Esophagus (tissue), 2 donors: Measurements from ENCODE around the gene ZNF212. TPM values are rescaled to one million over a fixed set of nuclear protein-coding genes. Genes with fewer than 3 reads are reported as not detected.
"Not testable (repeated sequence)": the region's sequence is repeated elsewhere in the genome, so short reads cannot be mapped to it uniquely, and the experiment has no call there.

Experiments used
- H3K27ac ChIP-seq, 2 donors: one replicate each; pipeline ENCODE4 v1.5.1; 2013; ENCODE audit warnings: low read depth in 2 of 2, mild to moderate bottlenecking in 2 of 2, inconsistent platforms in 1 of 2, low read length in 1 of 2, moderate library complexity in 1 of 2
- H3K27me3 ChIP-seq, 2 donors: one replicate each; pipeline ENCODE4 v1.6.1; 2013; ENCODE audit warnings: low read length in 2 of 2, control low read depth in 1 of 2, mild to moderate bottlenecking in 1 of 2; ENCODE audit not compliant: insufficient read depth in 2 of 2, control insufficient read depth in 1 of 2
- H3K36me3 ChIP-seq, 2 donors: one replicate each; pipeline ENCODE4 v1.6.1; 2013; ENCODE audit warnings: low read length in 1 of 2; ENCODE audit not compliant: control insufficient read depth in 2 of 2, insufficient read depth in 2 of 2
- H3K4me1 ChIP-seq, 2 donors: one replicate each; pipeline ENCODE4 v1.6.1; 2013; ENCODE audit warnings: low read length in 1 of 2; ENCODE audit not compliant: control insufficient read depth in 2 of 2, insufficient read depth in 2 of 2
- H3K4me3 ChIP-seq, 2 donors: one replicate each; pipeline ENCODE4 v1.5.1; 2013; ENCODE audit warnings: low read length in 2 of 2, mild to moderate bottlenecking in 2 of 2, low read depth in 1 of 2, moderate library complexity in 1 of 2
- H3K9me3 ChIP-seq, 2 donors: one replicate each; pipeline ENCODE4 v1.6.1; 2013; ENCODE audit warnings: mild to moderate bottlenecking in 2 of 2, low read depth in 1 of 2, low read length in 1 of 2, moderate library complexity in 1 of 2; ENCODE audit not compliant: control insufficient read depth in 2 of 2, insufficient read depth in 1 of 2
- WGBS, 2 donors: extraction: QIAGEN DNeasy Blood & Tissue Kit; methylation state at CpG; one replicate each; pipeline ENCODE4 v1.1.7; 2013; 5-methylcytosine and 5-hydroxymethylcytosine counted together
- polyA plus RNA-seq, 2 donors: library from polyadenylated mRNA; stranded (reverse); fragments of 200-250 nt; gene quantifications; one replicate each; pipeline ENCODE4 v1.2.3, GENCODE V29; 2013
- donor health status: healthy with polysubstance abuse.
- donor health status: Bipolar disorder and iron deficiency.

The ZNF212 gene
- polyA plus RNA-seq, 2 donors: 10.2 to 15.6 TPM

DNA sequence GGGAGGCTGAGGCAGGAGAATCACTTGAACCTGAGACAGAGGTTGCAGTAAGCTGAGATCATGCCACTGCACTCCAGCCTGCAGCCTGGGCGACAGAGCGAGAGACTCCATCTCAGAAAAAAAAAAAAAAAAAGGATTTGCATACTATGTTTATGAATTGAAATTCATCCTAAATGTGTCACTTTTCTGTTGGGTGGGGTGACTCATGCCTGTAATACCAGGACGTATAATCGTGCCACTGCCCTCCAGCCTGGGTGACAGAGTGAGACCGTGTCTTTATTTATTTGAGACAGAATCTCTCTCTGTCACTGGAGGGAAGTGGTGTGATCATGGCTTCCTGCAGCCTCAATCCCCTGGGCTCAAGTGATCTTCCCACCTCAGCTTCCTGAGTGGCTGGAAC lies 5.8 kb downstream of the ZNF212 start:
- Histone ChIP-seq H3K9me3 (no peaks in the 10 kb centered on the region), H3K27me3 (no peaks in the 10 kb centered on the region), H3K4me1 (peaks cover 0 to 2% of the 10 kb centered on the region in 2 donors), H3K4me3 (no peak overlapping the region), H3K36me3 (peaks cover 0 to 4% of the 10 kb centered on the region in 2 donors), H3K27ac (peak overlapping the region; percentile 37 to 72)
- 58 to 71% methylated on average over 5 of the region's 5 CpGs for WGBS, 2 donors

DNA sequence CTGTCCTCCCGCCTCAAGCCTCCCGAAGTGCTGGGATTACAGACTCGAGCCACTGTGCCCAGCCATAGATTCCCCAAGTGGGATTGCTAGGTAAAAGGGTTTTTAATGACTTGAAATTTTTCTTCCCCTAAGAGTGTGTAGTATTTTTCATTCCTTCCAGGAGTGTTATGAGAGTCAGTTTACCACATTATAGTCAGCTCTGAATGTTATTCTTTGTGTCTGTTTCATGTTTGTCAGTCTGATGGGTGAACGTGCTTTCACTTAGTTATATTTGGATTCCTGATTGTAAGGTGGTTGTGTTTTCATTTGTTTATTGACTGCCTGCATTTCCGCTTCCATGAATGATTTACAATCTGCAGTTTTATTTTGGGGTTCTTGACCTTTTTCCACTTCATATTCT lies 6.3 kb downstream of the ZNF212 start:
- Histone ChIP-seq H3K4me1 (peaks cover 0 to 2% of the 10 kb centered on the region in 2 donors), H3K27me3 (no peaks in the 10 kb centered on the region), H3K9me3 (no peaks in the 10 kb centered on the region), H3K4me3 (no peak overlapping the region), H3K27ac (peak overlapping the region; percentile 37 to 72), H3K36me3 (peaks cover 2 to 9% of the 10 kb centered on the region in 2 donors)
- 80 to 84% methylated on average over 5 of the region's 5 CpGs for whole genome bisulfite sequencing, 2 donors

DNA sequence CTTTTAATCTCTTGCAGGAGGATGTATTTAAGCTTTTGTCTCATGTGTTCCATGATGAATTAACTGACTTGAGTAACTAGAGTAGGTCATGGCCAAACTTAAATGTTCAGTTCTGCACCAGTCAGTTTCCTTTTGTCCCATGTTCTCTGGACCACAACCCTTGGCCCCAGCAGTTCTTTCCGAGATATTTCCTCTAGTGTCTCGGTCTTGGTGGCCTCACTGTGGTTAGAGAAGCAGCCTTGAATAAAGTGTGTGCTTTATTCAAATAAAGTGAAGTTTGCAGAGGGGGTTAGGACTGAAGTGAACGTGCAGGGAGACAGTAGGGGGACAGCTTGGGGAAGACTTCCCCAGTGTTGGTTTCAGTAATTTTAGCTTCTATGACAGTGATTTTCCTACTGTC lies 9.3 kb downstream of the ZNF212 start:
- H3K9me3 ChIP-seq: no peaks in the 10 kb centered on the region
- peaks cover 13 to 20% of the 10 kb centered on the region in 2 donors for H3K36me3 ChIP-seq
- H3K4me3 ChIP-seq: no peak overlapping the region
- H3K27ac ChIP-seq: peak overlapping the region in 1 of 2 donors; percentile 41
- no peaks in the 10 kb centered on the region for H3K27me3 ChIP-seq
- no peaks in the 10 kb centered on the region for H3K4me1 ChIP-seq
- 70 to 72% methylated on average over 3 of the region's 3 CpGs for WGBS, 2 donors

DNA sequence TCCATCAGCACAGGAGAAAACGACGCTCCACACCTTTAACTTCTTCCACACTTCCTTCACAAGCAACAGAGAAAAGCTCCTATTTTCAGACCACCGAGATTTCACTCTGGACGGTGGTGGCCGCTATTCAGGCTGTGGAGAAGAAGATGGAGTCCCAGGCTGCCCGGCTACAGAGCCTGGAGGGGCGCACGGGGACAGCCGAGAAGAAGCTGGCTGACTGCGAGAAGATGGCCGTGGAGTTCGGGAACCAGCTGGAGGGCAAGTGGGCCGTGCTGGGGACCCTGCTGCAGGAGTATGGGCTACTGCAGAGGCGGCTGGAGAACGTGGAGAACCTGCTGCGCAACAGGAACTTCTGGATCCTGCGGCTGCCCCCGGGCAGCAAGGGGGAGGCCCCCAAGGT lies 10.7 kb downstream of the ZNF212 start:
- H3K27ac ChIP-seq, H3K4me1 ChIP-seq, H3K9me3 ChIP-seq, H3K4me3 ChIP-seq, H3K27me3 ChIP-seq: not testable (repeated sequence)
- 93% methylated on average over 18 of the region's 18 CpGs for WGBS, 2 donors
- H3K36me3 ChIP-seq: peaks cover 17 to 30% of the 10 kb centered on the region in 2 donors

DNA sequence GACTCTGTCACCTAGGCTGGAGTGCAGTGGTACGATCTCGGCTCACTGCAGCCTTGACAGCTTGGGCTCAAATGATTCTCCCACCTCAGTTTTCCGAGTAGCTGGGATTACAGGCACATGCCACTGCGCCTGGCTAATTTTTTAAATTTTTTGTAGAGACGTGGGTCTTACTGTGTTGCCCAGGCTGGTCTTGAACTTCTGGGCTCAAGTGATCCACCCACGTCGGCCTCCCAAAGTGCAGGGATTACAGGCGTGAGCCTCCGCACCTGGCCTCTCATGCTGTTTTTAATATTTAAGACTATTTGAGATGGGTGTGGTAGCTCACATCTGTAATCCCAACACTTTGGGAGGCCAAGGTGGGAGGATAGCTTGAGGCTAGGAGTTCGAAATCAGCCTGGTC lies 12.1 kb downstream of the ZNF212 start:
- not testable (repeated sequence) for H3K27ac ChIP-seq, H3K9me3 ChIP-seq, H3K4me3 ChIP-seq, H3K27me3 ChIP-seq, H3K4me1 ChIP-seq
- H3K36me3 ChIP-seq: peaks cover 21 to 32% of the 10 kb centered on the region in 2 donors
- WGBS, 2 donors: 95 to 97% methylated on average over 10 of the region's 10 CpGs

DNA sequence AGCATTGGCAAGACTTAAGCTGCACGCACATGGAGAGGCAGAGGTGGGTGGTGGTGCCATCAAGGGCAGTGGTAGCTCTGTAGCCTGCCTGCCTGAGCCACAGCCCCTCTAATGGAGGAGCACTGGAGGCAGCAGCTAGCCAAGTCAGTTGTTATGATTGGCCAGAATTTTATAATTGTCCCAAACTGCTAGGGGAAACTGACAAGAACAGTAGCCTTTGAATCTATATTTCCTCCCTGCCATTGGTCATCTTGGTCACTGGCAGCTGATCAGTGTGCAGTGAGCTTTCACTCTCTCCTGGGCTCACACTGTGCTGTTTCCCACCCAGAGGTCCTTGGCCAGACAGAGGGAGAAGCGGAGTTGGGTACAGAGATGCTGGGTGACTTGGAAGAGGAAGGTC lies 12.9 kb downstream of the ZNF212 start:
- H3K27me3 ChIP-seq: no peaks in the 10 kb centered on the region
- H3K4me3 ChIP-seq: no peak overlapping the region
- H3K36me3 ChIP-seq: peaks cover 21 to 32% of the 10 kb centered on the region in 2 donors
- 96 to 98% methylated on average over 2 of the region's 2 CpGs for WGBS, 2 donors
- H3K9me3 ChIP-seq: no peaks in the 10 kb centered on the region
- H3K27ac ChIP-seq: no peak overlapping the region
- peaks cover 0 to 3% of the 10 kb centered on the region in 2 donors for H3K4me1 ChIP-seq

DNA sequence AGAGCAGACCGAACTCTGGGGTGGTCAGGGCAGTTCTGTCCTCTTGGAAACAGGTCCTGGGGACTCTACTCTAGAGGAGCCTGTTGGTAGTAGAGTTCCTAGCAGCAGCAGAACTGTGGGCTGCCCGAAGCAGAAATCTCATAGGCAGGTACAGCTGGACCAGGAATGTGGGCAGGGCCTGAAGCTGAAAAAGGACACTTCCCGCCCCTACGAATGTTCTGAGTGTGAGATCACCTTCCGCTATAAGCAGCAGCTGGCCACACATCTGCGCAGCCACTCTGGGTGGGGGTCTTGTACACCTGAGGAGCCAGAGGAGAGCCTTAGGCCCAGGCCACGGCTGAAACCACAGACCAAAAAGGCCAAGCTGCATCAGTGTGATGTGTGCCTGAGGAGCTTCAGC lies 14.2 kb downstream of the ZNF212 start:
- Histone ChIP-seq H3K4me3 (no peak overlapping the region), H3K9me3 (no peaks in the 10 kb centered on the region), H3K36me3 (peaks cover 21 to 32% of the 10 kb centered on the region in 2 donors), H3K27me3 (no peaks in the 10 kb centered on the region), H3K4me1 (peaks cover 0 to 3% of the 10 kb centered on the region in 2 donors), H3K27ac (no peak overlapping the region)
- 92 to 94% methylated on average over 7 of the region's 7 CpGs for WGBS, 2 donors

DNA sequence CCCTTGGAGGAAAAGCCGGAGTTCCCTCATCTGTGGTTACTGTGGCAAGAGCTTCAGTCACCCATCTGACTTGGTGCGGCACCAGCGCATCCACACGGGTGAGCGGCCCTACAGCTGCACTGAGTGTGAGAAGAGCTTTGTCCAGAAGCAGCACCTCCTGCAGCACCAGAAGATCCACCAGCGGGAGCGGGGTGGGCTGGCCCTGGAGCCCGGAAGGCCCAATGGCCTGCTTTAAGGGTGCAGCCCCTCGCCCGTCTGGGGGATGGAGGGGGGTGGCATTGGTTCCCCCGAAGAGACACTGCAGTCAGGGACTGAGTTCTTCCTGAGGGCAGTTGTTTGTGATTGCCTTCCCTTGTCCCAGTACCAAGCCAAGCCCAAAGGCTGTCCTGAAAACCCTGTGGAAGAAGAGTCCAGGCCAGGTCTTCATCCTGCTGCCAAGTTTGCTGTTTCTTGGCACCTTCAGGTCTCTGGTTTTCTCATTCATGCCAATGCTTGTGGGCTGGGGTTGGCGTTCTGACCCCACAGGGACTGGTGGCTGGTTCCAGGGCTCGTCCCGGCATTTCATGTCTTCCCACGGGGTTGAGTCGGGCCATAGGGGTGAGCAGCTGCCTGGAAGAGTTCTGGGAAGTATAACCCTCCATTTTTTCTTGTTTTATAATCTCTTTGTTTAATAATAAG lies 14.9 kb downstream of the ZNF212 start:
- Histone ChIP-seq H3K27me3 (no peaks in the 10 kb centered on the region), H3K9me3 (no peaks in the 10 kb centered on the region), H3K4me1 (peaks cover 0 to 3% of the 10 kb centered on the region in 2 donors), H3K27ac (no peak overlapping the region), H3K36me3 (peaks cover 21 to 32% of the 10 kb centered on the region in 2 donors), H3K4me3 (no peak overlapping the region)
- 90 to 95% methylated on average over 16 of the region's 16 CpGs for WGBS, 2 donors

DNA sequence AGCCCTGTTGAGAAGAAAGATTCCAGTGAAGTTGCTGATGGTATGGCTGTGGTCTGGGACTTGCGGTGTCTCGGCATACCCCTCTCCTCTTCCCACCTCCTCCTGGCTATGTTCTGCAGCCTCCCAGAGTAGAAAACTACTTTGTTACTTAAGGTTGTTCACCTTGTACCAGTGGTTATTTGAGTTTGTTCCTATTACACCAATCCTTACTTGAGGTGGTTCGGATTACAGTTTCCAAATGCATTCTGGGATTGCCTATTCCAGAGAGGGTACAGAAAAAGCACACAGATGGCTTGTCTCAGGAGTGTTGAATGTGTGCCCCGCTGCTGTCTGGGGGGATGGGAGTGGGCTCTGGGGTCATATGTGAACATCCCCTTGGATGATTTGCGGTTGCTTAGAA lies 15.7 kb downstream of the ZNF212 start:
- peaks cover 21 to 29% of the 10 kb centered on the region in 2 donors for H3K36me3 ChIP-seq
- no peaks in the 10 kb centered on the region for H3K9me3 ChIP-seq
- WGBS, 2 donors: 89 to 91% methylated on average over 5 of the region's 5 CpGs
- H3K27me3 ChIP-seq: no peaks in the 10 kb centered on the region
- H3K4me1 ChIP-seq: peaks cover 0 to 3% of the 10 kb centered on the region in 2 donors
- H3K27ac ChIP-seq: no peak overlapping the region
- no peak overlapping the region for H3K4me3 ChIP-seq

DNA sequence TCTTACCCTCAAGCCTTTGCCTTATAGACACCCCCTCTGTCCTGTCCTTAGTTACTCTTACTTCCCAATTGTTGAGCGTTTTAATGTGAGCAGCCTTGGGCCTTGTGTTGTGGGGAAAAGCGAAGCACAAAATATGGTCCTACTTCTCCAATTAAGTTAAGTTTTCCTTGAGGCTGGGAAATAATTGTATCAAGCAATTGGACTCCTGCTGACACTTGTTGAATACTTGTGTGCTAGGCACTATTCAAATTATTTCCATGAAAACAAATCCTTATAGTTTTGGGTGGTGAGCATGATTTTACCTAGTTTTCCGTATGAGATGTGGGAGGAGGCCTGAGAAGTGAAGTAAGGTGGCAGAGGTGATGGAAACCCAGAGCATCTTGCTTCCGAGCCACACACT lies 17.1 kb downstream of the ZNF212 start:
- Histone ChIP-seq H3K4me1 (peaks cover 0 to 3% of the 10 kb centered on the region in 2 donors), H3K4me3 (no peak overlapping the region), H3K9me3 (no peaks in the 10 kb centered on the region), H3K27me3 (no peaks in the 10 kb centered on the region), H3K36me3 (peaks cover 18 to 23% of the 10 kb centered on the region in 2 donors), H3K27ac (peak overlapping the region in 1 of 2 donors; percentile 27)
- 88 to 91% methylated on average over 4 of the region's 4 CpGs for WGBS, 2 donors
